ENCODE measurements around the gene KCNQ4.

GRCh38 chr1:40798366-40799281 lies 15.0 kb downstream of the KCNQ4 start:
- TF ChIP-seq POLR2A (IDR thresholded peaks at IDR 0.05; ENCODE audit: low read length) (no peak), GATA1 (IDR thresholded peaks at IDR 0.05; ENCODE audit: low read depth, low read length) (no peak)
